GM21529 (cell line): ENCODE data around the gene CDC45.

ENCODE experiments used
- ATAC-seq: cut with Tn5 transposase; IDR thresholded peaks from one replicate; pipeline ENCODE4 v1.9.1; 2021; ENCODE audit not compliant: unreplicated experiment

CDC45 gene

GRCh38 chr22:19554834-19555404 is 75.2 kb downstream of the CDC45 start:
- no peak for ATAC-seq

- ATAC-seq, result no peak
Measured at GRCh38 chr22:19555651-19556050, 75.9 kb downstream of the CDC45 start.

GRCh38 chr22:19556963-19557545 is 77.3 kb downstream of the CDC45 start:
- no peak for ATAC-seq

GRCh38 chr22:19559324-19559811 is 79.6 kb downstream of the CDC45 start:
- no peak for ATAC-seq

- no peak for ATAC-seq
Measured at GRCh38 chr22:19559956-19560355, 80.2 kb downstream of the CDC45 start.

GRCh38 chr22:19565382-19566278 is 85.9 kb downstream of the CDC45 start:
- no peak for ATAC-seq

GRCh38 chr22:19566279-19567156 is 86.8 kb downstream of the CDC45 start:
- ATAC-seq, result no peak

GRCh38 chr22:19567157-19568009 is 87.7 kb downstream of the CDC45 start:
- no peak for ATAC-seq

GRCh38 chr22:19568337-19569275 is 88.9 kb downstream of the CDC45 start:
- no peak for ATAC-seq

- no peak for ATAC-seq
Measured at GRCh38 chr22:19569276-19569640, 89.5 kb downstream of the CDC45 start.

GRCh38 chr22:19569976-19570375 is 90.3 kb downstream of the CDC45 start:
- ATAC-seq, result no peak
